SH-SY5Y (cell line): Measurements from ENCODE around the gene XXYLT1.

Experiments
- GATA2 ChIP-seq: IDR thresholded peaks from 2 replicates; pipeline ENCODE4 v1.6.1; 2011; ENCODE audit warnings: mild to moderate bottlenecking, low read depth, low read length
- GATA3 ChIP-seq: IDR thresholded peaks from 2 replicates; pipeline ENCODE4 v1.6.1; 2011; ENCODE audit warnings: low read depth, mild to moderate bottlenecking, low read length, moderate library complexity

XXYLT1 gene

DNA sequence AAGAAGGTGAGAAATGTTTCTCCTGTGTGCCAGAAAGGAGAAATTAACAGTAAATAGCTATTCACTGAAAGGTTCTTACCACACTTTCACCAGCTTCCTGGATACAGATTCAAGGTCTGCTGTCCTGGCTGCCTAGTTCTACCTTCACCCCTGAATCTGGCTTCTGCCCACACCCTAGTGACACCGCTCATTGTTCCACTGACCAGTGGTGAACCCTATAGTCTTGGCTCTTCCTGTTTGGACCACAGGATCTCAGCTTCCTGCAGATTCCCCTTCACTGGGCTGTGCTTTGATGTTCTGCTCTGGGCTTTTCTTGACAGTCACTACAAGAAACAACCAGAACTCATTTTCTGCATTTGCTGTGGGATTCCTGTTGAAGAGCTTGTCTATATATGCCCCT lies 250.0 kb downstream of the XXYLT1 start:
- TF ChIP-seq GATA2 (no peak), GATA3 (no peak)

DNA sequence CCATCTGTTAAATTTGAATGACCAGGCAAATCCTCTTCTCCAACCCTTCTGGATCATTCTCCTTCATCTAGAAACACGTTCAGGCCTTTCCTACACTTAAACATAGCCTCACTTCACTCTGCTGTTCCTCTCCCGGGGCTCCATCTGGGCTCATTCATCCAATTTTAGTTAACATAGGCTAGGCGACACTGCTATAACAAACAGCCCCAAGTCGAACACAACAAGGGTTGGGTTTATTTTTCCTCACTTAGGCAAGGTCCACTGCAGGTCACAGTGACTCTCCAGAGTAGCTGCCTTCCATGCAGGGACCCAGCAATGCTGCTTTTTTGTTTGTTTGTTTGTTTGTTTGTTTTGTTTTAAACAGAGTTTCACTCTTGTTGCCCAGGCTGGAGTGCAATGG lies 250.8 kb downstream of the XXYLT1 start:
- TF ChIP-seq GATA3 (no peak), GATA2 (no peak)

DNA sequence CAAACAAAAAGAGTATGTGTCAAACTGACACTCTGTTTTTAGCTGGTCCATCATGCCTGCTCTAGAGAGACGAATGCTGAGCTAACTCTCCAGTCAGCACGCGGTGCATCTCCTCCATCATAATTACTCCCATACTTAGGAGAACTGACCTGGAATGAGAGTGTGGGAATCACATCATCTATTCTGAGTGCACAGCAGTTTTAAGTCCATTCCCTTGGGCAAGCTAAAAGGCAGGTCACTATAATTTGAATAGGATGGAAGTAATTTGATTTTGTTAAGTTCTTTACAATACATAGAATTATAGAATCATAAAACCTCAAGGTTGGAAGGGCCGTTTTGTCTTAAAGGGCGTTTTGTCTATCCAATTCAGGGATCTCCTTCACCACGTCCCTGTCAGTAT lies 251.6 kb downstream of the XXYLT1 start:
- TF ChIP-seq GATA2 (no peak), GATA3 (no peak)
